ENCODE results near the gene LAMB4.

Gene LAMB4

DNA sequence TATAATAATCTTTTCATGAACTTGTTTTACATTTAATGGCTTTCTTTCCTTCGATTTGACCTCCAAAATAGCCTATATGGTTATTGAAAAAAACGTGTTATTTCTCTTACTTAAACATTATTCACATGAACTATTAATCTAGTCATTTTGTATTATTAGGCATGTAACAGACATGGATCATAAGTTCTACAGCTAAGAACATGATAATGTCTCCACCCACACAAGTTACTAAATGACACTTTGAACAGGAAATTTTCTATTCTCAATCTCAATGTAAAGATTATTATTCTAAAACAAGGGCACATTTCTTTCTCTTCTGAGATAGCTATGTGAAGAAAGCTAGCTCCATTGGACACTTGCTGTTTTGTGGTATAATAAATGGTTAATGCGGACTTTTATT lies 10.0 kb downstream of the LAMB4 start:
- Histone ChIP-seq H3K4me1 (ENCODE audit: control insufficient read depth, insufficient read depth, low read length) (no peaks in the 10 kb centered on the region), H3K4me3 (ENCODE audit: low read length) (no peak overlapping the region), H3K9me3 (ENCODE audit: control insufficient read depth, low read length) (no peaks in the 10 kb centered on the region)

DNA sequence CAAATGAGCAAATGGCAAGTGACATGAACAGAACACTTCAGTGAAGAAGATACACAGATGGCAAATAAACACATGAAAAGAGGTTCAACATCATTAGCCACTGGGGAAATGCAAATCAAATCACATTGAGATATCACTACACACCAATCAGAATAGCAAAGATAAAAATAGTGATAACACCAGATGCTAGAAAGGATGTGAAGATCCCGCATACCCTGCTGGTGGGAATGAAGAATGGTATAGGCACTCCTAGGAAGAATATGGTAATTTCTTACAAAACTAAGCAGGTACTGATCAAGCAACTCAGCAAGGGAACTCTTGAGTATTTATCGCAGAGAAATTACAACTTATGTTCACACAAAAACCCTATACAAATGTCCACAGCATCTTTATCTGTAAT lies 11.2 kb downstream of the LAMB4 start:
- Histone ChIP-seq H3K27me3 (ENCODE audit: control insufficient read depth, insufficient read depth, low read length) (no peaks in the 10 kb centered on the region), H3K9me3 (ENCODE audit: control insufficient read depth, low read length) (no peaks in the 10 kb centered on the region), H3K4me1 (ENCODE audit: control insufficient read depth, insufficient read depth, low read length) (no peaks in the 10 kb centered on the region)

More for the DNA sequence above, 10.0 kb downstream of the LAMB4 start:
- Histone ChIP-seq H3K9ac (ENCODE audit: low read length) (no peak overlapping the region), H3K27me3 (ENCODE audit: control insufficient read depth, insufficient read depth, low read length) (no peaks in the 10 kb centered on the region), H3K36me3 (ENCODE audit: control insufficient read depth, insufficient read depth, low read length) (no peaks in the 10 kb centered on the region)

GRCh38 chr7:108114117-108114841 lies 15.9 kb downstream of the LAMB4 start:
- no peaks in the 10 kb centered on the region for H3K4me1 ChIP-seq (ENCODE audit: control insufficient read depth, insufficient read depth, low read length)
- no peak overlapping the region for H3K4me3 ChIP-seq (ENCODE audit: low read length)
- no peaks in the 10 kb centered on the region for H3K36me3 ChIP-seq (ENCODE audit: control insufficient read depth, insufficient read depth, low read length)
- H3K27me3 ChIP-seq (ENCODE audit: control insufficient read depth, insufficient read depth, low read length): no peaks in the 10 kb centered on the region
- H3K9ac ChIP-seq (ENCODE audit: low read length): no peak overlapping the region
- no peaks in the 10 kb centered on the region for H3K9me3 ChIP-seq (ENCODE audit: control insufficient read depth, low read length)

More for the DNA sequence above, 11.2 kb downstream of the LAMB4 start:
- Histone ChIP-seq H3K9ac (ENCODE audit: low read length) (no peak overlapping the region), H3K4me3 (ENCODE audit: low read length) (no peak overlapping the region), H3K36me3 (ENCODE audit: control insufficient read depth, insufficient read depth, low read length) (no peaks in the 10 kb centered on the region)

GRCh38 chr7:108112683-108113082 lies 17.5 kb downstream of the LAMB4 start:
- no peaks in the 10 kb centered on the region for H3K4me1 ChIP-seq (ENCODE audit: control insufficient read depth, insufficient read depth, low read length)
- H3K27me3 ChIP-seq (ENCODE audit: control insufficient read depth, insufficient read depth, low read length): no peaks in the 10 kb centered on the region
- no peak overlapping the region for H3K4me3 ChIP-seq (ENCODE audit: low read length)
- no peak overlapping the region for H3K9ac ChIP-seq (ENCODE audit: low read length)
- H3K9me3 ChIP-seq (ENCODE audit: control insufficient read depth, low read length): no peaks in the 10 kb centered on the region
- H3K36me3 ChIP-seq (ENCODE audit: control insufficient read depth, insufficient read depth, low read length): no peaks in the 10 kb centered on the region

DNA sequence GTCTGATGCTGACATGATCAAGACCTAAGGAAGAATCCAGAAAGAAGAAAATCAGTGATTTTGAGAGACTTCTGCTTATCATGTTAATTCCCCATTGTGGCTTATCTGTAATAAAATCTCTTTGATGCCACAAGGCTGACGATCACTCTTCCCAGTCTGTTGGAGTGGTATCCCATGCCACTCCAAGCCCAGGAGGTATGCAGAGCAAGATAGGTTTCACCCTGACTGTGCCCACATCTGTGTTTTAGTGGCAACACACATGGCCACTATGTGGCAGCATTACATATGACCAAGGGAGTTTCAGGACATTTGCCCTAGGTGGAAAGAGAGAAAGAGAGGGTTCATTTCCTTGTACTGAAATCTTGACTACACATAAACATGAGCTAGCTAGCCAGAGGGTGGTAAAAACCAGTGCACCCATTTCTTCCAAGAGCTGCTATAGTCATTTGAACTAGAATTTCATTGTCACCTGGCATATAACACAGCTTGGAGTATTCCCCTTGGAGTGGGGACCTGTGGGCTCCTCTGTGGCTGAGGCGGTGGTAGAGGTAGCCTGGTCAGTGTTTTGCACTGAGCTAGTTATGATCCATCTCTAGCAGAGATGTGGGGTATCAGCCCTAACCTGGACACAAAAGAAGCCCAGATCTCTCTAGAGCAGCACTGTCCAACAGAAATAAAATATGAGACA lies 20.8 kb downstream of the LAMB4 start:
- no peaks in the 10 kb centered on the region for H3K27me3 ChIP-seq (ENCODE audit: control insufficient read depth, insufficient read depth, low read length)
- no peak overlapping the region for H3K4me3 ChIP-seq (ENCODE audit: low read length)
- H3K9ac ChIP-seq (ENCODE audit: low read length): no peak overlapping the region
- no peaks in the 10 kb centered on the region for H3K9me3 ChIP-seq (ENCODE audit: control insufficient read depth, low read length)
- no peaks in the 10 kb centered on the region for H3K4me1 ChIP-seq (ENCODE audit: control insufficient read depth, insufficient read depth, low read length)
- H3K36me3 ChIP-seq (ENCODE audit: control insufficient read depth, insufficient read depth, low read length): no peaks in the 10 kb centered on the region

- H3K36me3 ChIP-seq (ENCODE audit: control insufficient read depth, insufficient read depth, low read length): no peaks in the 10 kb centered on the region
- H3K9ac ChIP-seq (ENCODE audit: low read length): no peak overlapping the region
- no peaks in the 10 kb centered on the region for H3K9me3 ChIP-seq (ENCODE audit: control insufficient read depth, low read length)
- no peaks in the 10 kb centered on the region for H3K27me3 ChIP-seq (ENCODE audit: control insufficient read depth, insufficient read depth, low read length)
- no peak overlapping the region for H3K4me3 ChIP-seq (ENCODE audit: low read length)
- no peaks in the 10 kb centered on the region for H3K4me1 ChIP-seq (ENCODE audit: control insufficient read depth, insufficient read depth, low read length)
Observed at GRCh38 chr7:108108131-108108530, 22.0 kb downstream of the LAMB4 start.

- Histone ChIP-seq H3K9ac (ENCODE audit: low read length) (no peak overlapping the region), H3K4me1 (ENCODE audit: control insufficient read depth, insufficient read depth, low read length) (no peaks in the 10 kb centered on the region), H3K9me3 (ENCODE audit: control insufficient read depth, low read length) (no peaks in the 10 kb centered on the region), H3K4me3 (ENCODE audit: low read length) (no peak overlapping the region), H3K27me3 (ENCODE audit: control insufficient read depth, insufficient read depth, low read length) (no peaks in the 10 kb centered on the region), H3K36me3 (ENCODE audit: control insufficient read depth, insufficient read depth, low read length) (no peaks in the 10 kb centered on the region)
Observed at GRCh38 chr7:108104324-108104723, 25.8 kb downstream of the LAMB4 start.

- no peak overlapping the region for H3K4me3 ChIP-seq (ENCODE audit: low read length)
- H3K9ac ChIP-seq (ENCODE audit: low read length): no peak overlapping the region
- no peaks in the 10 kb centered on the region for H3K27me3 ChIP-seq (ENCODE audit: control insufficient read depth, insufficient read depth, low read length)
- H3K36me3 ChIP-seq (ENCODE audit: control insufficient read depth, insufficient read depth, low read length): no peaks in the 10 kb centered on the region
- H3K4me1 ChIP-seq (ENCODE audit: control insufficient read depth, insufficient read depth, low read length): no peaks in the 10 kb centered on the region
- H3K9me3 ChIP-seq (ENCODE audit: control insufficient read depth, low read length): no peaks in the 10 kb centered on the region
Observed at GRCh38 chr7:108103558-108104298, 26.4 kb downstream of the LAMB4 start.

- no peaks in the 10 kb centered on the region for H3K27me3 ChIP-seq (ENCODE audit: control insufficient read depth, insufficient read depth, low read length)
- H3K36me3 ChIP-seq (ENCODE audit: control insufficient read depth, insufficient read depth, low read length): no peaks in the 10 kb centered on the region
- H3K4me1 ChIP-seq (ENCODE audit: control insufficient read depth, insufficient read depth, low read length): no peaks in the 10 kb centered on the region
Observed at GRCh38 chr7:108102671-108103312, 27.4 kb downstream of the LAMB4 start.

DNA sequence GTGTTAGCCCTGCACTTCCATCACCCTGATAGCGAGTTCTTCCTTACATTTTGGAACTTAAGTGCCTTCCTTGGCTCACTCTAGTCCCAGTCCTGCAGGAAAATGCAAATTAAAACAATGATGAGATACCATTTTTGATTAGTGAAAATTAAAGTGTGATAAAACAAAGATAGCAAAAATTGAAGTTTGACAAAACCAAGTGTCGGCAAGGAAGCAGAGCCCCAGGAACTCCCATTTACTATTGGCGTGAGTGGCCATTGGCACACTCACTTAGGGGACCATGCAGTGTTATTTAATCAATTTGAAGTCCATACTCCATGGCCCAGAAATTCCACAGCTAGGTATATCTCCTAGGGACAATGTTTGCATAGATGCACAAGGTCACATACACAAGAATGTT lies 28.4 kb downstream of the LAMB4 start:
- Histone ChIP-seq H3K9me3 (ENCODE audit: control insufficient read depth, low read length) (no peaks in the 10 kb centered on the region), H3K4me1 (ENCODE audit: control insufficient read depth, insufficient read depth, low read length) (no peaks in the 10 kb centered on the region), H3K4me3 (ENCODE audit: low read length) (no peak overlapping the region), H3K9ac (ENCODE audit: low read length) (no peak overlapping the region), H3K36me3 (ENCODE audit: control insufficient read depth, insufficient read depth, low read length) (no peaks in the 10 kb centered on the region), H3K27me3 (ENCODE audit: control insufficient read depth, insufficient read depth, low read length) (no peaks in the 10 kb centered on the region)

More at GRCh38 chr7:108102671-108103312, 27.4 kb downstream of the LAMB4 start:
- Histone ChIP-seq H3K4me3 (ENCODE audit: low read length) (no peak overlapping the region), H3K9me3 (ENCODE audit: control insufficient read depth, low read length) (no peaks in the 10 kb centered on the region), H3K9ac (ENCODE audit: low read length) (no peak overlapping the region)

DNA sequence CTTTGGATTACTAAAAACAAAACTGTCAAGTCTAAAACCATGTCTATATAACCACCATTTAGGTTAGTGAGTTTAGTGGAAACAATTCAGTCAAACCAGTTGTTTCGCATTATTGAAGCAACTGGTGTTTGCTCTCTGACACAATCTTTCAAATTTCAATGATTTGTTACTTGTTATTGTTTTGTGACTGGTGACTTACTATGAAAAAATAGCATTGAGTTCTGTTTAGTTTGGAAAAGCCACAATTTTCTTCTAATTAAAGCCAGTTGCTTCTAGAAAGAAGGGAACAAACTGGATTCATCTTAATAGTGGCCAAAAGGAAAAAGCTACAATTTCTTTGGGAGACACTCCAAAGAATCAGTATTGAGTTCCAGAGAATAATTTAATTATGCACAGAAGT lies 30.4 kb downstream of the LAMB4 start:
- H3K9ac ChIP-seq (ENCODE audit: low read length): no peak overlapping the region
- no peak overlapping the region for H3K4me3 ChIP-seq (ENCODE audit: low read length)
- H3K9me3 ChIP-seq (ENCODE audit: control insufficient read depth, low read length): no peaks in the 10 kb centered on the region
- no peaks in the 10 kb centered on the region for H3K36me3 ChIP-seq (ENCODE audit: control insufficient read depth, insufficient read depth, low read length)
- peaks cover 15% of the 10 kb centered on the region for H3K4me1 ChIP-seq (ENCODE audit: control insufficient read depth, insufficient read depth, low read length)
- H3K27me3 ChIP-seq (ENCODE audit: control insufficient read depth, insufficient read depth, low read length): no peaks in the 10 kb centered on the region

DNA sequence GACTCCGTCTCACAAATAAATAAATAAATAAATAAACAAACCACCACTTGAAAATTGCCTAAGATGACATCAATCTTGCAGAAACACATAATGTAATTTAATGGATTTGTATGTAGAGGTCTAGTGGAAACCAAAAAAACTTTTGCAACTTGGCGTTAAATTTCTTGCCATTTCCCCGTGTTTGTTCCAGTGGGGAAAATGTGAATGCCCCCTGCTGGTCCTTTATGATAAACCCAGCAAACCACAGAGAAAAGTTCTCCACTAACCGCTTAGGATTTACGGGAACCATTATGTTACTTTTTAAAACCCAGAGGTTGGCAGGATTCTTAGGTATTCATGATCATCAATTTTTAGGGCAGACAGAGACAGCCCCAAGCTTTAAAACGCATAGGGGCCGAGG lies 32.5 kb downstream of the LAMB4 start:
- no peaks in the 10 kb centered on the region for H3K36me3 ChIP-seq (ENCODE audit: control insufficient read depth, insufficient read depth, low read length)
- H3K9me3 ChIP-seq (ENCODE audit: control insufficient read depth, low read length): no peaks in the 10 kb centered on the region
- H3K9ac ChIP-seq (ENCODE audit: low read length): no peak overlapping the region
- H3K4me1 ChIP-seq (ENCODE audit: control insufficient read depth, insufficient read depth, low read length): peaks cover 16% of the 10 kb centered on the region
- H3K27me3 ChIP-seq (ENCODE audit: control insufficient read depth, insufficient read depth, low read length): no peaks in the 10 kb centered on the region
- no peak overlapping the region for H3K4me3 ChIP-seq (ENCODE audit: low read length)

Data from mucosa of stomach (tissue), 1 donor.